GM12878 (cell line): Measurements from ENCODE around the gene GORASP1.

ENCODE experiments used
- CHD1 ChIP-seq: IDR thresholded peaks from 2 replicates; pipeline ENCODE4 v1.6.1; 2012; ENCODE audit warnings: low read depth, low read length, improper control_type of control experiment
- EGR1 ChIP-seq, 2 experiments: IDR thresholded peaks; 1 replicate in 1 of 2; 2 replicates in 1 of 2; pipeline ENCODE4 v1.6.1; 2011 to 2012; ENCODE audit warnings: low read depth in 2 of 2, low read length in 2 of 2, borderline replicate concordance in 1 of 2, mild to moderate bottlenecking in 1 of 2, moderate library complexity in 1 of 2
- GATAD2B ChIP-seq: fragments of 450-650 bp; conservative IDR thresholded peaks from 2 replicates; pipeline ENCODE4 v1.6.1; 2017; ENCODE audit warnings: low read depth, mild to moderate bottlenecking, moderate library complexity
- POLR2A ChIP-seq: IDR thresholded peaks from 2 replicates; pipeline ENCODE4 v1.6.1; 2011; ENCODE audit warnings: low read depth, mild to moderate bottlenecking, low read length
- POLR2AphosphoS5 ChIP-seq: IDR thresholded peaks from 2 replicates; pipeline ENCODE4 v1.6.1; 2011; ENCODE audit warnings: mild to moderate bottlenecking, low read length, inconsistent platforms
- RELA ChIP-seq: fragments of 450-650 bp; IDR thresholded peaks from 2 replicates; pipeline ENCODE4 v1.8.0; 2014; ENCODE audit warnings: borderline replicate concordance; ENCODE audit not compliant: partially characterized antibody
- SREBF2 ChIP-seq: IDR thresholded peaks from 2 replicates; pipeline ENCODE4 v1.6.1; 2012; ENCODE audit warnings: mild to moderate bottlenecking, low read length
- SUZ12 ChIP-seq: fragments of 200-600 bp; sonication (generic); IDR thresholded peaks from one replicate; pipeline ENCODE4 v1.6.1; 2018; ENCODE audit warnings: antibody characterized with exemption, mild to moderate bottlenecking; ENCODE audit not compliant: unreplicated experiment
- TARDBP ChIP-seq: IDR thresholded peaks from 2 replicates; pipeline ENCODE4 v1.6.1; 2016; ENCODE audit warnings: borderline replicate concordance
- TCF7 ChIP-seq: IDR thresholded peaks from 2 replicates; pipeline ENCODE4 v1.6.1; 2014; ENCODE audit warnings: antibody characterized with exemption, borderline replicate concordance
- TF ChIP-seq, protein P1 (sequence below), 3 experiments: IDR thresholded peaks in 2 of 3; conservative IDR thresholded peaks in 1 of 3; 2 replicates each; pipeline ENCODE4 v1.5.1; 2011; ENCODE audit warnings: low read depth in 3 of 3, low read length in 3 of 3, mild to moderate bottlenecking in 3 of 3, control low read depth in 2 of 3, moderate library complexity in 2 of 3, inconsistent platforms in 1 of 3, mixed read lengths in 1 of 3; ENCODE audit not compliant: control insufficient read depth in 2 of 3, insufficient read depth in 1 of 3; ENCODE audit errors: extremely low read depth in 1 of 3
- TF ChIP-seq, protein P2 (sequence below): fragments of 450-650 bp; IDR thresholded peaks from 2 replicates; pipeline ENCODE4 v1.6.1; 2017; ENCODE audit warnings: mild to moderate bottlenecking, moderate library complexity

DNA sequence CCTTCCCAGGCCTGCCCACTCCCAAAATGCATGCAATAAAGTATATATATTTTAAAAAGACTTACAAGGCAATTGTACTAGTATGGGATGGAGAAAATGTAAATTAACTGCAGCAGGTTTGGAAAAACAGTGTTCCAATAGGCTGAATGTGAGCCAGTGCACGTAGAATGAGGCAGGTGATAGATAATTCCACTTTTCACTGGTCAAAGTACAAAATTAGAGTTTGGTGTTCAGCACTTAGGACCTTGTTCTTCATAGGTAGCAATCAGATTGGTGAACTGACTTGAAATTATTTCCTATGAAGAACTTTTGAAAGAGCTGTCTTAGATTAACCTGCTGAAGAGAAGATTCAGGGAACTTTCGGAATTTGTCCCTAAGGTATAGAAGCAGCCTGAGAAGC lies 53.7 kb downstream of the GORASP1 start:
- TF ChIP-seq, protein P1, sequence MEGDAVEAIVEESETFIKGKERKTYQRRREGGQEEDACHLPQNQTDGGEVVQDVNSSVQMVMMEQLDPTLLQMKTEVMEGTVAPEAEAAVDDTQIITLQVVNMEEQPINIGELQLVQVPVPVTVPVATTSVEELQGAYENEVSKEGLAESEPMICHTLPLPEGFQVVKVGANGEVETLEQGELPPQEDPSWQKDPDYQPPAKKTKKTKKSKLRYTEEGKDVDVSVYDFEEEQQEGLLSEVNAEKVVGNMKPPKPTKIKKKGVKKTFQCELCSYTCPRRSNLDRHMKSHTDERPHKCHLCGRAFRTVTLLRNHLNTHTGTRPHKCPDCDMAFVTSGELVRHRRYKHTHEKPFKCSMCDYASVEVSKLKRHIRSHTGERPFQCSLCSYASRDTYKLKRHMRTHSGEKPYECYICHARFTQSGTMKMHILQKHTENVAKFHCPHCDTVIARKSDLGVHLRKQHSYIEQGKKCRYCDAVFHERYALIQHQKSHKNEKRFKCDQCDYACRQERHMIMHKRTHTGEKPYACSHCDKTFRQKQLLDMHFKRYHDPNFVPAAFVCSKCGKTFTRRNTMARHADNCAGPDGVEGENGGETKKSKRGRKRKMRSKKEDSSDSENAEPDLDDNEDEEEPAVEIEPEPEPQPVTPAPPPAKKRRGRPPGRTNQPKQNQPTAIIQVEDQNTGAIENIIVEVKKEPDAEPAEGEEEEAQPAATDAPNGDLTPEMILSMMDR (IDR thresholded peaks at IDR 0.05 in 2 of 3, conservative IDR thresholded peaks at IDR 0.05 in 1 of 3; ENCODE audit: control insufficient read depth in 2 of 3, extremely low read depth in 1 of 3, insufficient read depth in 1 of 3, low read depth in 3 of 3, low read length in 3 of 3), result no peak
- no peak for TF ChIP-seq RELA
- TF ChIP-seq GATAD2B, result no peak
- no peak for TF ChIP-seq TARDBP
- no peak for TF ChIP-seq EGR1 (IDR thresholded peaks at IDR 0.05; ENCODE audit: borderline replicate concordance in 1 of 2, low read depth in 2 of 2, low read length in 2 of 2)
- no peak for TF ChIP-seq SUZ12
- TF ChIP-seq, protein P2, sequence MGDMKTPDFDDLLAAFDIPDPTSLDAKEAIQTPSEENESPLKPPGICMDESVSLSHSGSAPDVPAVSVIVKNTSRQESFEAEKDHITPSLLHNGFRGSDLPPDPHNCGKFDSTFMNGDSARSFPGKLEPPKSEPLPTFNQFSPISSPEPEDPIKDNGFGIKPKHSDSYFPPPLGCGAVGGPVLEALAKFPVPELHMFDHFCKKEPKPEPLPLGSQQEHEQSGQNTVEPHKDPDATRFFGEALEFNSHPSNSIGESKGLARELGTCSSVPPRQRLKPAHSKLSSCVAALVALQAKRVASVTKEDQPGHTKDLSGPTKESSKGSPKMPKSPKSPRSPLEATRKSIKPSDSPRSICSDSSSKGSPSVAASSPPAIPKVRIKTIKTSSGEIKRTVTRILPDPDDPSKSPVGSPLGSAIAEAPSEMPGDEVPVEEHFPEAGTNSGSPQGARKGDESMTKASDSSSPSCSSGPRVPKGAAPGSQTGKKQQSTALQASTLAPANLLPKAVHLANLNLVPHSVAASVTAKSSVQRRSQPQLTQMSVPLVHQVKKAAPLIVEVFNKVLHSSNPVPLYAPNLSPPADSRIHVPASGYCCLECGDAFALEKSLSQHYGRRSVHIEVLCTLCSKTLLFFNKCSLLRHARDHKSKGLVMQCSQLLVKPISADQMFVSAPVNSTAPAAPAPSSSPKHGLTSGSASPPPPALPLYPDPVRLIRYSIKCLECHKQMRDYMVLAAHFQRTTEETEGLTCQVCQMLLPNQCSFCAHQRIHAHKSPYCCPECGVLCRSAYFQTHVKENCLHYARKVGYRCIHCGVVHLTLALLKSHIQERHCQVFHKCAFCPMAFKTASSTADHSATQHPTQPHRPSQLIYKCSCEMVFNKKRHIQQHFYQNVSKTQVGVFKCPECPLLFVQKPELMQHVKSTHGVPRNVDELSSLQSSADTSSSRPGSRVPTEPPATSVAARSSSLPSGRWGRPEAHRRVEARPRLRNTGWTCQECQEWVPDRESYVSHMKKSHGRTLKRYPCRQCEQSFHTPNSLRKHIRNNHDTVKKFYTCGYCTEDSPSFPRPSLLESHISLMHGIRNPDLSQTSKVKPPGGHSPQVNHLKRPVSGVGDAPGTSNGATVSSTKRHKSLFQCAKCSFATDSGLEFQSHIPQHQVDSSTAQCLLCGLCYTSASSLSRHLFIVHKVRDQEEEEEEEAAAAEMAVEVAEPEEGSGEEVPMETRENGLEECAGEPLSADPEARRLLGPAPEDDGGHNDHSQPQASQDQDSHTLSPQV, result no peak
- TF ChIP-seq TCF7, result no peak
- no peak for TF ChIP-seq POLR2A
- no peak for TF ChIP-seq POLR2AphosphoS5
- no peak for TF ChIP-seq CHD1
- no peak for TF ChIP-seq SREBF2
